Transverse colon (tissue), 4 donors: ENCODE data around the gene FGD4. TPM values are rescaled to one million over a fixed set of nuclear protein-coding genes. Genes with fewer than 3 reads are reported as not detected.

Experiments used
- DNase-seq: peaks from one replicate; pipeline ENCODE4 v3.0.0-alpha.2; 2019
- H3K27ac ChIP-seq, 4 donors: fragments of 200-600 bp; sonication (generic); 2 replicates each; pipeline ENCODE4 v1.5.1; 2016 to 2018; ENCODE audit warnings: inconsistent platforms in 4 of 4
- H3K27me3 ChIP-seq: fragments of 200-600 bp; sonication (generic); 2 replicates; pipeline ENCODE4 v1.5.1; 2017; ENCODE audit warnings: inconsistent platforms
- H3K36me3 ChIP-seq, 4 donors: fragments of 200-600 bp; sonication (generic); 2 replicates each; pipeline ENCODE4 v1.5.1; 2017 to 2019; ENCODE audit warnings: inconsistent platforms in 4 of 4
- H3K4me1 ChIP-seq, 4 donors: fragments of 200-600 bp; sonication (generic); 2 replicates each; pipeline ENCODE4 v1.5.1; 2017 to 2020; ENCODE audit warnings: inconsistent platforms in 4 of 4
- H3K4me3 ChIP-seq, 4 donors: fragments of 200-600 bp; sonication (generic); 1 replicate in 1 of 4; 2 replicates in 3 of 4; pipeline versions ENCODE4 v1.5.1 to v1.6.1; 2017 to 2019; ENCODE audit warnings: inconsistent platforms in 4 of 4
- H3K9me3 ChIP-seq, 2 donors: fragments of 200-600 bp; sonication (generic); 2 replicates each; pipeline ENCODE4 v1.5.1; 2017 to 2019; ENCODE audit warnings: inconsistent platforms in 2 of 2
- EP300 ChIP-seq: sonication (generic); formaldehyde crosslinking; IDR thresholded peaks from one replicate; pipeline ENCODE4 v1.6.1; 2017; ENCODE audit warnings: antibody characterized with exemption, low read depth
- POLR2A ChIP-seq: fragments of 450-650 bp; IDR thresholded peaks from one replicate; pipeline ENCODE4 v1.6.1; 2016; ENCODE audit warnings: antibody characterized with exemption, mild to moderate bottlenecking, moderate library complexity
- POLR2AphosphoS5 ChIP-seq, 3 donors: sonication (generic); formaldehyde crosslinking; IDR thresholded peaks; one replicate each; pipeline ENCODE4 v1.6.1; 2016; ENCODE audit warnings: antibody characterized with exemption in 3 of 3
- WGBS, 2 donors: methylation state at CpG; one replicate each; pipeline ENCODE4 v1.1.5; 2018; ENCODE audit warnings: low coverage in 1 of 2; 5-methylcytosine and 5-hydroxymethylcytosine counted together
- in situ Hi-C, 4 donors: fragments of 200-750 bp; cut with MboI; loops; one replicate each; pipeline versions ENCODE4 v1.15.0 to v1.15.1; 2017; ENCODE audit warnings: low sequenced_read_pairs in 3 of 4, low pct_ligation_motif_present in 1 of 4, low pct_unique_long_range_greater_than_20kb in 1 of 4
- intact Hi-C: fragments of 100-400 bp; cut with DNase I; formaldehyde crosslinking; loops from one replicate; pipeline ENCODE4 v1.15.1; 2023; ENCODE audit warnings: low total_unique reads
- total RNA-seq, 4 donors: library from RNA; depleted of rRNA; stranded (reverse); fragments of >200 nt; gene quantifications; one replicate each; pipeline ENCODE4 v1.1.0, GENCODE V29; 2016
- TF ChIP-seq, protein P1 (sequence below), 5 experiments: fragments of 200-600 bp in 3 of 5; fragments of 450-650 bp in 2 of 5; sonication (generic) in 3 of 5; IDR thresholded peaks; 1 replicate in 2 of 5; 2 replicates in 3 of 5; pipeline ENCODE4 v1.5.1; 2016 to 2017; ENCODE audit warnings: antibody characterized with exemption in 5 of 5, inconsistent platforms in 3 of 5, mild to moderate bottlenecking in 2 of 5, moderate library complexity in 1 of 5

Gene FGD4
- total RNA-seq, 4 donors from 2014 or later, result 80.2 to 132 (median 98.2) TPM

DNA sequence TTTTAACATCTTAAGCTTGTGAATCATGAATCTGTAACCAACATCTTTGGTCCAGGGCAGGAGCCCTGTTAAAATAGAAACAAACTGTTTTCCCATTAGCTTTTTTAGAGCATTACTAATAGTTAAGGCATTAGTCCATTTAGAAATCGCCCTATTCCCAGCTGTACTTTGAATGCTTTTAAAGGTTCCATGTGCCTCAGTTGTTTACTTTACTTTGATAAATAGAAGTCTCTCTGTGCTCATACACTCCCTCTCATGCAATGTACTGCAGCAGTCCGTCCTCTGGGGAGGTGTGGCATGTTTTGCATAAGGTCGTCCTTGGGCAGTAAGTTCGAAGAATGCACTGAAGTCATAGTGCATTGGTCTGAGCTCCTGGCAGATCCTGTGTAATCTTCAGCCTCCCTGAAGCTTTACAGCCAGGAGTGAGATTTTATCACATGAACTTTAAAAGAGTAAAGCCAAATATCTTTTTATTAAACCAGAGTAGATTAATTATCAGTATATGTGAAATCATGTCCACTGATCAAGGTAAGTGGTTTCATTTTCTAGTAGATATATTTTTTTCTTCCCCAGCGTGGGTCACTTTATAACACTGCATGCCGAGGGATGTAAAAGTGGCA is 134.7 kb downstream of the FGD4 start:
- H3K27ac ChIP-seq, result peak overlapping the region; percentile 76 to 84 (median 80)
- peaks cover 16 to 64% (median 44%) of the 10 kb centered on the region in 4 donors for H3K4me1 ChIP-seq
- DNase-seq, result peak; percentile 78
- intact Hi-C loops (no loop called here), in situ Hi-C loops (no loop called here)
- no peaks in the 10 kb centered on the region for H3K36me3 ChIP-seq
- no peaks in the 10 kb centered on the region for H3K27me3 ChIP-seq
- peak; percentile 75 to 91 (median 88) for TF ChIP-seq POLR2AphosphoS5 (IDR thresholded peaks at IDR 0.05)
- TF ChIP-seq, protein P1, sequence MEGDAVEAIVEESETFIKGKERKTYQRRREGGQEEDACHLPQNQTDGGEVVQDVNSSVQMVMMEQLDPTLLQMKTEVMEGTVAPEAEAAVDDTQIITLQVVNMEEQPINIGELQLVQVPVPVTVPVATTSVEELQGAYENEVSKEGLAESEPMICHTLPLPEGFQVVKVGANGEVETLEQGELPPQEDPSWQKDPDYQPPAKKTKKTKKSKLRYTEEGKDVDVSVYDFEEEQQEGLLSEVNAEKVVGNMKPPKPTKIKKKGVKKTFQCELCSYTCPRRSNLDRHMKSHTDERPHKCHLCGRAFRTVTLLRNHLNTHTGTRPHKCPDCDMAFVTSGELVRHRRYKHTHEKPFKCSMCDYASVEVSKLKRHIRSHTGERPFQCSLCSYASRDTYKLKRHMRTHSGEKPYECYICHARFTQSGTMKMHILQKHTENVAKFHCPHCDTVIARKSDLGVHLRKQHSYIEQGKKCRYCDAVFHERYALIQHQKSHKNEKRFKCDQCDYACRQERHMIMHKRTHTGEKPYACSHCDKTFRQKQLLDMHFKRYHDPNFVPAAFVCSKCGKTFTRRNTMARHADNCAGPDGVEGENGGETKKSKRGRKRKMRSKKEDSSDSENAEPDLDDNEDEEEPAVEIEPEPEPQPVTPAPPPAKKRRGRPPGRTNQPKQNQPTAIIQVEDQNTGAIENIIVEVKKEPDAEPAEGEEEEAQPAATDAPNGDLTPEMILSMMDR (IDR thresholded peaks at IDR 0.05), result no peak
- no peak for TF ChIP-seq EP300
- peak; percentile 66 for TF ChIP-seq POLR2A
- no peaks in the 10 kb centered on the region for H3K9me3 ChIP-seq
- peak overlapping the region in 3 of 4 donors; percentile 15 to 46 (median 23) for H3K4me3 ChIP-seq
- WGBS, 2 donors, result 7 to 14% methylated on average over 4 to 6 of the region's 6 CpGs

DNA sequence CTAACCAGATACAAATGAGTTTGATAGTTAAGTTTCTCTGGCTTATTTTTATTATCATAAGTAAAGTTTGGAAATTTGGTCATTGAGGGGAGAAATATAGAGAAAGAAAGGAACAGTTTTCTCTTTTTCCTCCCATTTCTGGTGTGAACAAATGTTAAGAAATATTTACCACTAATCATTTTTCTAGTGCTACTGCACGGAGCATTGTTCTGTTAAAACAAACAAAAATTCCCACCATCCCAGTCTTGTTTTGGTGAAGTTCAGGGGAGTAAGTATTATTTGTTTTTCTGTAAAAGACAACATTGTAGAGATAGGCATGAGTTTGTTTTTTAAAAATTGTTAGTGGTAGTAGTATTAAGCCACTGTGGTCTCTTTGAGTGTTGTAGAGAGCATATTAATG is 135.3 kb downstream of the FGD4 start:
- Histone ChIP-seq H3K36me3 (no peaks in the 10 kb centered on the region), H3K4me3 (peak overlapping the region; percentile 1 to 46 (median 19)), H3K4me1 (peaks cover 16 to 64% (median 44%) of the 10 kb centered on the region in 4 donors), H3K27me3 (no peaks in the 10 kb centered on the region), H3K27ac (peak overlapping the region; percentile 76 to 84 (median 80)), H3K9me3 (no peaks in the 10 kb centered on the region)
- in situ Hi-C loops, result no loop called here
- TF ChIP-seq, protein P1 (IDR thresholded peaks at IDR 0.05), result no peak
- TF ChIP-seq EP300, result no peak
- TF ChIP-seq POLR2A, result no peak
- TF ChIP-seq POLR2AphosphoS5 (IDR thresholded peaks at IDR 0.05), result no peak
- WGBS, 2 donors, result 25 to 38% methylated on average over 1 of the region's 1 CpG
- intact Hi-C loops, result no loop called here
- DNase-seq, result no peak

DNA sequence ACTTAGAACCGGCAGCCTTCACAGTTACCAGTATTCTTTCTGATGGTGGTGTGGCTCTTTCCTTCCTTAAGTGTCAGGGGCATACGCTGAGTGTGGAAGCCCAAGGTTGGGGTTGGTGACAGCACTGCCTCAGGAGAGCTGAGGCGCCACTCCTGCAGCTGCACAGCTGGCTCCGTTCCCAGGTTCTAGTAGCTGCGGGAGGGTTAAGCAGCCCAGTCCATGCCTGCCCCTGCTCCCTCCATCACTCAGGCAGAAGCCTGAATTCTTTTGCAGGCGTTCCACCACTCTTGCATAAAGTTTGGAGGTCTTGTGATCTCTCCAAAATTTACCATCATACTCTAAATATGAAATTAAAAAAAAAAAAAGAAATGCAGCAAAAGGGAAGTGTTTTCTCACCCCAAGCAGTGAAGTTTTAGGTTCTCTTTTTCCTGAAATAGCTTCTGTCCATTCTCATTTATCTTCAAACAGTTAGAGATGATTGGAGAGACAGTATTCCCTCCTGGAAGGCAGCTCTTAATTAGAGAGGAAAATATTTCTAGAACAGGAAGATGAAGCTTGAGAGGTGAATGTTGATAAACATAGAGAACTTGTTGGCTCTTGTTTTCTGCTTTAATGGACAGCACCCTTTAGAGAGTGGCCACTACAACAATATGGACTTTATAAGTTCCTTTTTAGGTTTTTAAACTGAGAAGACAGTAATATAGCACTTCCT is 136.1 kb downstream of the FGD4 start:
- 0 to 2% methylated on average over 1 to 6 of the region's 6 CpGs for WGBS, 2 donors
- TF ChIP-seq POLR2A (peak; percentile 38), POLR2AphosphoS5 (IDR thresholded peaks at IDR 0.05) (peak in 1 of 3 donors; percentile 7)
- TF ChIP-seq, protein P1 (IDR thresholded peaks at IDR 0.05), result no peak
- in situ Hi-C loops (no loop called here), intact Hi-C loops (no loop called here)
- H3K27me3 ChIP-seq, result no peaks in the 10 kb centered on the region
- no peaks in the 10 kb centered on the region for H3K36me3 ChIP-seq
- DNase-seq, result peak; percentile 84
- H3K4me3 ChIP-seq, result peak overlapping the region; percentile 1 to 46 (median 19)
- H3K4me1 ChIP-seq, result peaks cover 16 to 64% (median 44%) of the 10 kb centered on the region in 4 donors
- H3K9me3 ChIP-seq, result no peaks in the 10 kb centered on the region
- peak overlapping the region; percentile 76 to 84 (median 80) for H3K27ac ChIP-seq

DNA sequence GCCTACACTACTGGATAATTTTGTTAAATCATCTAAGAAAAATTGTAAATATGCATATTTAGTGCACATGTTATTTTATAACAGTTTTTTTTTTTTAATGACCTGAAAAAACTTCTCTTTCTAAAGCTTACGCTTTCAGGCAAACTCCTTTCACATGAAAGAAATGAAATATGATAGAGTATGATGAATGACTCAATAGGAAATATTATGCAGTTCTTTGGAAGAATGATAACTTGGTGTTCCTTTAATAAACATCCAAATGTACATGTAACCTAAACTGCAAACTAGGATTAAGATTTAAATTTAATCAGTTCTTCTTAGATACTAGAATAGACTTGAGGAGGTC is 136.6 kb downstream of the FGD4 start:
- DNase-seq, result no peak
- WGBS, 2 donors, result 70 to 71% methylated on average over 1 of the region's 1 CpG
- peak overlapping the region in 2 of 4 donors; percentile 23 to 46 for H3K4me3 ChIP-seq
- no peaks in the 10 kb centered on the region for H3K9me3 ChIP-seq
- H3K27me3 ChIP-seq, result no peaks in the 10 kb centered on the region
- in situ Hi-C loops (no loop called here), intact Hi-C loops (no loop called here)
- H3K36me3 ChIP-seq, result no peaks in the 10 kb centered on the region
- H3K27ac ChIP-seq, result peak overlapping the region; percentile 76 to 84 (median 80)
- TF ChIP-seq EP300, result no peak
- TF ChIP-seq POLR2AphosphoS5 (IDR thresholded peaks at IDR 0.05), result no peak
- TF ChIP-seq, protein P1 (IDR thresholded peaks at IDR 0.05), result no peak
- no peak for TF ChIP-seq POLR2A
- H3K4me1 ChIP-seq, result peaks cover 19 to 68% (median 44%) of the 10 kb centered on the region in 4 donors
